HepG2 (cell line): ENCODE results near the gene SMYD2. TPM values are rescaled to one million over a fixed set of nuclear protein-coding genes. Genes with fewer than 3 reads are reported as not detected.

Source experiments
- BRD4 ChIP-seq: sonication (generic); formaldehyde crosslinking; IDR thresholded peaks from 2 replicates; pipeline ENCODE4 v1.4.0; 2020; ENCODE audit warnings: missing genetic modification reagents
- JDP2 ChIP-seq: sonication (generic); formaldehyde crosslinking; IDR thresholded peaks from 2 replicates; pipeline ENCODE4 v1.8.1; 2022; ENCODE audit warnings: missing genetic modification reagents, borderline replicate concordance
- JUN ChIP-seq: sonication (generic); formaldehyde crosslinking; IDR thresholded peaks from 2 replicates; pipeline ENCODE4 v1.4.0; 2020; ENCODE audit warnings: mild to moderate bottlenecking, missing genetic modification reagents
- JUNB ChIP-seq: sonication (generic); formaldehyde crosslinking; IDR thresholded peaks from 2 replicates; pipeline ENCODE4 v1.8.0; 2022; ENCODE audit warnings: missing genetic modification reagents, mild to moderate bottlenecking, borderline replicate concordance
- KDM3A ChIP-seq: IDR thresholded peaks from 2 replicates; pipeline ENCODE4 v1.6.1; 2018; ENCODE audit warnings: low read depth, missing compliant biosample characterization
- KLF6 ChIP-seq: IDR thresholded peaks from 2 replicates; pipeline ENCODE4 v1.8.0; 2016; ENCODE audit warnings: missing biosample characterization, missing genetic modification reagents
- MBNL3 ChIP-seq: fragments of 250-450 bp; sonication (Bioruptor Pico); conservative IDR thresholded peaks from 2 replicates; pipeline ENCODE4 v1.8.0; 2022; ENCODE audit warnings: mild to moderate bottlenecking, inconsistent platforms
- NCOR1 ChIP-seq: fragments of 200-600 bp; sonication (generic); IDR thresholded peaks from 2 replicates; pipeline ENCODE4 v1.7.0; 2017; ENCODE audit warnings: antibody characterized with exemption, low read length, borderline replicate concordance
- PAF1 ChIP-seq: IDR thresholded peaks from 2 replicates; pipeline ENCODE4 v1.6.1; 2016; ENCODE audit warnings: missing genetic modification reagents, missing compliant biosample characterization
- POLR2G ChIP-seq: fragments of 200-400 bp; formaldehyde crosslinking; IDR thresholded peaks from 2 replicates; pipeline ENCODE4 v1.6.1; 2018; ENCODE audit warnings: mild to moderate bottlenecking, low read depth, low read length, moderate library complexity
- RFX5 ChIP-seq: IDR thresholded peaks from 2 replicates; pipeline ENCODE4 v1.6.1; 2011; ENCODE audit warnings: low read depth, low read length, improper control_type of control experiment
- U2AF1 ChIP-seq: fragments of 200-400 bp; formaldehyde crosslinking; optimal IDR thresholded peaks from 2 replicates; pipeline ENCODE3; 2017; ENCODE audit warnings: mild to moderate bottlenecking, low read depth, low read length
- ZBTB10 ChIP-seq: sonication (generic); formaldehyde crosslinking; IDR thresholded peaks from 2 replicates; pipeline ENCODE4 v1.4.0; 2020; ENCODE audit warnings: missing genetic modification reagents, borderline replicate concordance
- ZNF451 ChIP-seq: sonication (generic); formaldehyde crosslinking; IDR thresholded peaks from 2 replicates; pipeline ENCODE4 v1.5.0; 2020; ENCODE audit warnings: mild to moderate bottlenecking, missing genetic modification reagents
- ZNF547 ChIP-seq: sonication (generic); formaldehyde crosslinking; IDR thresholded peaks from 2 replicates; pipeline ENCODE4 v1.5.1; 2020; ENCODE audit warnings: mild to moderate bottlenecking, missing genetic modification reagents
- ZNF746 ChIP-seq: sonication (generic); formaldehyde crosslinking; IDR thresholded peaks from 2 replicates; pipeline ENCODE4 v1.8.0; 2022; ENCODE audit warnings: mild to moderate bottlenecking, missing genetic modification reagents
- ZNF768 ChIP-seq: sonication (generic); formaldehyde crosslinking; IDR thresholded peaks from 2 replicates; pipeline ENCODE4 v1.4.0; 2020; ENCODE audit warnings: missing genetic modification reagents
- ZNF782 ChIP-seq: sonication (generic); formaldehyde crosslinking; IDR thresholded peaks from 2 replicates; pipeline ENCODE4 v1.4.0; 2020; ENCODE audit warnings: missing genetic modification reagents, mild to moderate bottlenecking, borderline replicate concordance
- ZSCAN20 ChIP-seq: sonication (generic); formaldehyde crosslinking; IDR thresholded peaks from 2 replicates; pipeline ENCODE4 v1.4.0; 2020; ENCODE audit warnings: missing genetic modification reagents, mild to moderate bottlenecking, borderline replicate concordance
- polyA plus RNA-seq, 8 experiments: library from polyadenylated mRNA; depleted of rRNA in 3 of 8; stranded (reverse) in 7 of 8; unstranded in 1 of 8; fragments of >200 nt; fragmentation: Illumina TruSeq in 4 of 8; extraction: Trizol in 4 of 8; gene quantifications; 2 replicates each; pipeline versions ENCODE4 v1.2.1 to v1.2.3, GENCODE V29; 2011 to 2016; ENCODE audit warnings: low read depth in 4 of 8, missing spikeins in 1 of 8, mixed read lengths in 1 of 8; ENCODE audit not compliant: insufficient read depth in 1 of 8
- total RNA-seq, 5 experiments: library from RNA; depleted of rRNA; stranded (reverse); fragments of >200 nt; fragmentation: Illumina TruSeq; extraction: Trizol; gene quantifications; 2 replicates each; pipeline ENCODE4 v1.2.3, GENCODE V29; 2016; ENCODE audit warnings: low read depth in 1 of 5
- TF ChIP-seq, protein P1 (sequence below): sonication (generic); formaldehyde crosslinking; IDR thresholded peaks from 2 replicates; pipeline ENCODE4 v1.8.0; 2022; ENCODE audit warnings: mild to moderate bottlenecking, missing genetic modification reagents, moderate library complexity
- TF ChIP-seq, protein P2 (sequence below): sonication (generic); formaldehyde crosslinking; IDR thresholded peaks from 2 replicates; pipeline ENCODE4 v1.4.0; 2020; ENCODE audit warnings: mild to moderate bottlenecking, missing genetic modification reagents
- TF ChIP-seq, protein P3 (sequence below): sonication (generic); formaldehyde crosslinking; conservative IDR thresholded peaks from 2 replicates; pipeline ENCODE4 v1.4.0; 2020; ENCODE audit warnings: missing genetic modification reagents
- TF ChIP-seq, protein P4 (sequence below): sonication (generic); formaldehyde crosslinking; IDR thresholded peaks from 2 replicates; pipeline ENCODE4 v1.4.0; 2020; ENCODE audit warnings: mild to moderate bottlenecking, missing genetic modification reagents

SMYD2 gene
- total and polyA plus RNA-seq, 2 of the 13 experiments (the other 11 are each of a cell fraction or from before 2014, with no cell fraction given): 72.7 to 139 TPM

DNA sequence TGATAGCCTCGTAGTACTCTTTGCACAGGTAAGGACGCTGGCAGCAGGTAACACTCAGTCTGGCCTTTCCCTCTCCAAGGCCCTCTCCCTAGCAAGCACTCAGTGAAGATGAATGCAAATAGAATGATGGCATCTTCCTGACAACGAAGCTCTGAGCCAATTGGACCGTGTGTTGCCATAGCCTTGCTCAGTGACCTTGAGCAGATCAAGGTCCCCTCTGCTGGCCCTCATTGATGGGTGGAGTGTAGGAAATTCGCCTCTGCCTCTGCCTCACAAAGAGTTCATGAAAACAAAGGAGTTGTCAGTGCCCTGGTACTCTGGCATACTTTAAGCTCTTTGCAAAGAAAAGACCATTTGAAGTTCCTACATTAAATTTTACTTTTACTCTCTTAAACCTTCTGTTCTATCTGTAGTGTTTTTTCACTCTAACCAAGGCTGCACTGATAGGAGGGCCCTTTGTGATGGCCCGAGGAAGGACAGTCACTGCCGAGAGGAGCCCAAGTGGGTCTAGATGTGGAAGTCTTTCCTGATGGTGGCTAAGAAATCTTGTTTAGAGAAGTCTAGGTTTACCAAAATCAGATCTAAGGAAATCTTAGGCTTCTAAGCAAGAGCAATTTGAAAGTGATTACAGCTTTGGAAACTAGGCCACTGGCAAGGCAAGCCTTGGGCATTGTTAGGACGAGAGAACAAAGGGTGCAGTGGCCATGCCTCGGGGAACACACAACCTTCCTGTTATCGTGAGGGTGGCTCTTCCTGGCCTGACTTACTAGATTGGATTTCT is 38.2 kb downstream of the SMYD2 start (continued):
- TF ChIP-seq, protein P1, sequence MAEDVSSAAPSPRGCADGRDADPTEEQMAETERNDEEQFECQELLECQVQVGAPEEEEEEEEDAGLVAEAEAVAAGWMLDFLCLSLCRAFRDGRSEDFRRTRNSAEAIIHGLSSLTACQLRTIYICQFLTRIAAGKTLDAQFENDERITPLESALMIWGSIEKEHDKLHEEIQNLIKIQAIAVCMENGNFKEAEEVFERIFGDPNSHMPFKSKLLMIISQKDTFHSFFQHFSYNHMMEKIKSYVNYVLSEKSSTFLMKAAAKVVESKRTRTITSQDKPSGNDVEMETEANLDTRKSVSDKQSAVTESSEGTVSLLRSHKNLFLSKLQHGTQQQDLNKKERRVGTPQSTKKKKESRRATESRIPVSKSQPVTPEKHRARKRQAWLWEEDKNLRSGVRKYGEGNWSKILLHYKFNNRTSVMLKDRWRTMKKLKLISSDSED (CRISPR knock-in tag): no peak
- TF ChIP-seq KDM3A (CRISPR knock-in tag) (no peak), RFX5 (peak; percentile 65), ZNF746 (no peak), ZNF547 (CRISPR knock-in tag) (no peak), ZSCAN20 (CRISPR knock-in tag) (no peak), ZNF782 (CRISPR knock-in tag) (no peak), JDP2 (CRISPR knock-in tag) (no peak), NCOR1 (peak; percentile 38; the same call in 1 of the 2 replicates), KLF6 (CRISPR knock-in tag) (no peak), ZBTB10 (CRISPR knock-in tag) (no peak), PAF1 (no peak), POLR2G (no peak), JUN (no peak), U2AF1 (no peak), ZNF768 (CRISPR knock-in tag) (no peak), JUNB (no peak), MBNL3 (no peak), ZNF451 (CRISPR knock-in tag) (no peak), BRD4 (CRISPR knock-in tag) (no peak)
- TF ChIP-seq, protein P2, sequence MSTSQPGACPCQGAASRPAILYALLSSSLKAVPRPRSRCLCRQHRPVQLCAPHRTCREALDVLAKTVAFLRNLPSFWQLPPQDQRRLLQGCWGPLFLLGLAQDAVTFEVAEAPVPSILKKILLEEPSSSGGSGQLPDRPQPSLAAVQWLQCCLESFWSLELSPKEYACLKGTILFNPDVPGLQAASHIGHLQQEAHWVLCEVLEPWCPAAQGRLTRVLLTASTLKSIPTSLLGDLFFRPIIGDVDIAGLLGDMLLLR (CRISPR knock-in tag): no peak
- TF ChIP-seq, protein P3, sequence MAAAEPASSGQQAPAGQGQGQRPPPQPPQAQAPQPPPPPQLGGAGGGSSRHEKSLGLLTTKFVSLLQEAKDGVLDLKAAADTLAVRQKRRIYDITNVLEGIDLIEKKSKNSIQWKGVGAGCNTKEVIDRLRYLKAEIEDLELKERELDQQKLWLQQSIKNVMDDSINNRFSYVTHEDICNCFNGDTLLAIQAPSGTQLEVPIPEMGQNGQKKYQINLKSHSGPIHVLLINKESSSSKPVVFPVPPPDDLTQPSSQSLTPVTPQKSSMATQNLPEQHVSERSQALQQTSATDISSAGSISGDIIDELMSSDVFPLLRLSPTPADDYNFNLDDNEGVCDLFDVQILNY (CRISPR knock-in tag): no peak
- TF ChIP-seq, protein P4, sequence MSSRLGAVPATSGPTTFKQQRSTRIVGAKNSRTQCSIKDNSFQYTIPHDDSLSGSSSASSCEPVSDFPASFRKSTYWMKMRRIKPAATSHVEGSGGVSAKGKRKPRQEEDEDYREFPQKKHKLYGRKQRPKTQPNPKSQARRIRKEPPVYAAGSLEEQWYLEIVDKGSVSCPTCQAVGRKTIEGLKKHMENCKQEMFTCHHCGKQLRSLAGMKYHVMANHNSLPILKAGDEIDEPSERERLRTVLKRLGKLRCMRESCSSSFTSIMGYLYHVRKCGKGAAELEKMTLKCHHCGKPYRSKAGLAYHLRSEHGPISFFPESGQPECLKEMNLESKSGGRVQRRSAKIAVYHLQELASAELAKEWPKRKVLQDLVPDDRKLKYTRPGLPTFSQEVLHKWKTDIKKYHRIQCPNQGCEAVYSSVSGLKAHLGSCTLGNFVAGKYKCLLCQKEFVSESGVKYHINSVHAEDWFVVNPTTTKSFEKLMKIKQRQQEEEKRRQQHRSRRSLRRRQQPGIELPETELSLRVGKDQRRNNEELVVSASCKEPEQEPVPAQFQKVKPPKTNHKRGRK: no peak
